HL-60 (cell line): ENCODE data around the gene PPP3CA.

Experiments used
- CTCF ChIP-seq: IDR thresholded peaks from one replicate; pipeline ENCODE4 v1.5.1; 2011; ENCODE audit warnings: low read length, control low read depth, inconsistent platforms; ENCODE audit not compliant: insufficient read depth
- POLR2AphosphoS5 ChIP-seq: IDR thresholded peaks from 2 replicates; pipeline ENCODE4 v1.6.1; 2012; ENCODE audit warnings: low read depth
- SPI1 ChIP-seq: IDR thresholded peaks from 2 replicates; pipeline ENCODE4 v1.6.1; 2012; ENCODE audit warnings: low read depth, mild to moderate bottlenecking, borderline replicate concordance

- TF ChIP-seq SPI1 (no peak), CTCF (no peak), POLR2AphosphoS5 (no peak)
Measured at GRCh38 chr4:101050088-101050836, 297.1 kb downstream of the PPP3CA start.
